Immature natural killer cell (primary cell): ENCODE results near the gene KLC1. TPM values are rescaled to one million over a fixed set of nuclear protein-coding genes. Genes with fewer than 3 reads are reported as not detected.

Experiments
- DNase-seq, 3 donors: peaks; one replicate each; pipeline ENCODE4 v3.0.0; 2022; ENCODE audit warnings: mixed read lengths in 1 of 3
- H3K27ac Mint-ChIP-seq, 6 donors: one replicate each; pipeline ENCODE4 v1.8.0; 2020; ENCODE audit warnings: mixed read lengths in 6 of 6, mild to moderate bottlenecking in 5 of 6, inconsistent platforms in 4 of 6, moderate library complexity in 3 of 6
- H3K27me3 Mint-ChIP-seq, 3 donors: one replicate each; pipeline ENCODE4 v1.8.0; 2020 to 2021; ENCODE audit warnings: low read depth in 3 of 3, mild to moderate bottlenecking in 3 of 3, mixed read lengths in 3 of 3, moderate library complexity in 3 of 3, inconsistent platforms in 1 of 3
- H3K36me3 Mint-ChIP-seq, 3 donors: one replicate each; pipeline ENCODE4 v1.8.0; 2020; ENCODE audit warnings: mixed read lengths in 3 of 3, inconsistent platforms in 2 of 3, mild to moderate bottlenecking in 2 of 3
- H3K4me1 Mint-ChIP-seq, 2 donors: one replicate each; pipeline ENCODE4 v1.8.0; 2020; ENCODE audit warnings: inconsistent platforms in 2 of 2, mild to moderate bottlenecking in 2 of 2, mixed read lengths in 2 of 2, moderate library complexity in 1 of 2
- H3K4me3 Mint-ChIP-seq, 5 donors: one replicate each; pipeline ENCODE4 v1.8.0; 2020; ENCODE audit warnings: mild to moderate bottlenecking in 5 of 5, mixed read lengths in 5 of 5, inconsistent platforms in 3 of 5, moderate library complexity in 3 of 5
- H3K9me3 Mint-ChIP-seq, 6 donors: one replicate each; pipeline ENCODE4 v1.8.0; 2020; ENCODE audit warnings: mild to moderate bottlenecking in 6 of 6, mixed read lengths in 6 of 6, inconsistent platforms in 4 of 6, moderate library complexity in 3 of 6
- polyA plus RNA-seq, 3 donors: library from polyadenylated mRNA; unstranded; fragments of 300-500 nt; fragmentation: Illumina TruSeq; gene quantifications; one replicate each; pipeline ENCODE4 v1.2.3, GENCODE V29; 2021

The KLC1 gene
- polyA plus RNA-seq, 3 donors from 2014 or later: 38.3 to 83.5 (median 48.2) TPM

DNA sequence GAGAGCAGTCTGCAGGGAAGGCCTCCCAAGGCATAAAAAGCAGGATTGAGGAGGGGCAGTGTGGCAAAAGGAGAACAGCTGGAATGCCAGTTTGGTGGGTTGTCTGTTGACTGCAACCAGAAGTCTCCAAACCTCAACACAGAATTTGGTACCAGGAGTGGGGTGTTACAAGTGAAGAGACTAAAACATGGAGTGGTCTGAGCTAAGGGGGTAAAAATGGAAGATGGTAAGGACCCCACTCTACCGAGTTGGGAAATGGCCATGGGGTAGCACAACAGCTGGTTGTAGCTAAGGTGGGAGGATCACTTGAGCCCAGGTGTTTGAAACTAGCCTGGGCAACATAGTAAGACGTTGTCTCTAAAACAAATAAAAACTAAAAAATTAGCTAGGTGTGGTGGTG, 17.8 kb upstream of the KLC1 start:
- Mint-ChIP-seq H3K9me3 (peaks cover 3 to 14% (median 10%) of the 10 kb centered on the region in 6 donors), H3K4me3 (no peak overlapping the region), H3K36me3 (peaks cover 4 to 7% (median 6%) of the 10 kb centered on the region in 3 donors), H3K4me1 (peaks cover 22 to 23% of the 10 kb centered on the region in 2 donors), H3K27ac (no peak overlapping the region), H3K27me3 (peaks cover 11 to 21% (median 19%) of the 10 kb centered on the region in 3 donors)
- DNase-seq: no peak

DNA sequence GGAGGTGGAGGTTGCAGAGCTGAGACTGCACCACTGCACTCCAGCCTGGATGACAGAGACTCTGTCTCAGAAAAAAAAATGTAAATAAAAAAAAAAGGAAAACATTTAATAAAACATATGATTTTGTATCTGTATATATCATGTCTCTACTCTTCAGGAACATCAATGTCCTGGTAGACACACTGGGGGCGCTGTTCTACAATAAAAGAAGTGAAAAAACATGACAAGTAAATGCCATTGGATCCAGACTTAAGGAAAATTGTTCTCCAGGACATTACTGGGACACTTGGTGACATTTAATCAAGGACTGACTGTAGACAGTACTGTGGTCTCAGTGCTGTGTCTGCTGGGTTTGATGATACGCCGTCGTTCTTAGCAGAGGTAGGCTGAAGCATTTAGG, 15.5 kb upstream of the KLC1 start:
- Mint-ChIP-seq H3K36me3 (peaks cover 4 to 7% (median 6%) of the 10 kb centered on the region in 3 donors), H3K9me3 (peaks cover 3 to 14% (median 10%) of the 10 kb centered on the region in 6 donors), H3K4me3 (no peak overlapping the region), H3K4me1 (peaks cover 0 to 2% of the 10 kb centered on the region in 2 donors), H3K27me3 (peaks cover 6 to 8% (median 7%) of the 10 kb centered on the region in 3 donors), H3K27ac (no peak overlapping the region)
- DNase-seq: no peak

DNA sequence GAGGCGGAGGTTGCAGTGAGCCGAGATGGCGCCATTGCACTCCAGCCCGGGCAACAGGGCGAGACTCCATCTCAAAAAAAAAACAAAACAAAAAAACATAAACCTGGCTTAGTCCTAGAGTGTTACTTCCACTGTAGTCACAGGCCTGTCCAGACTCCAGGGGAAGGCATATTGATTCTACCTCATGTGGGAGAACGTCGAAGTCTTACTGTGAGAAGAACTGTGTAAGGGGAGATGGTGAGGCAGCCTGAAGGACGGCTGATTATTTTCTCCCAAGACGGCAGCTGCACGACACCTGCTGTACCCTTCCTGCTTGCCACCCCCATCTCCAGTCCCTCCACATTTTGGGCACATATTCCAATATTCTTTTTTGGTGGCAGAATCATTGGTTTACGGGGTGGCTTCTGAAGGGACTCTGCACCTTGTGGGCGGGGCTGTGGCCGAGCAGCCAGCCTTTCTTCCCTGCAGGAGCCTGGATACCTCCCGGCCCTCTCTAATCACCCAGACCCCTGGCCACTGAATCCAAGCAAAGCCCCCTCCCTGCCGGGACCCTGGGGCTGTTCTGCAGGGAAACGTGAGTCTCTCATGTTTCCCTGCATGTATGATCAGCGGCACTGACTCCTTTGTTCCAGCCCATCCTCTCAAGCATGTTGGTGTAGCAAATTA, 12.2 kb upstream of the KLC1 start:
- no peak for DNase-seq
- H3K36me3 Mint-ChIP-seq: no peaks in the 10 kb centered on the region
- peaks cover 0 to under 1% (median 0%) of the 10 kb centered on the region in 6 donors for H3K9me3 Mint-ChIP-seq
- H3K27ac Mint-ChIP-seq: no peak overlapping the region
- H3K27me3 Mint-ChIP-seq: peaks cover 0 to 4% (median 4%) of the 10 kb centered on the region in 3 donors
- no peak overlapping the region for H3K4me3 Mint-ChIP-seq
- no peaks in the 10 kb centered on the region for H3K4me1 Mint-ChIP-seq

DNA sequence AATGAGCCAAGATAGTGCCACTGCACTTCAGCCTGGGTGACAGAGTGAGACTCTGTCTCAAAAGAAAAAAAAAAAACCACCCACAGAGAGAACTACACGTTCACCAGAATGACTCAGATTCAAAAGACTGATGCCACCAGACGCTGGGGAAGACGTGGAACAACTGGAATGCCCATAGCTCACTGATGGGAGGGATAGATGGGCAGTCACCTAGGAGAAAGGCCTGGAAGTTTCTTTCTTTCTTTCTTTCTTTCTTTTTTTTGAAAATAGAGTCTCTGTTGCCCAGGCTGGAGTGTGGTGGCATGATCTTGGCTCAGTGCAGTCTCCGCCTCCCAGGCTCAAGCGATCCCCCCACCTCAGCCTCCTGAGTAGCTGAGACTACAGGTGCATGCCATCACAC, 10.0 kb upstream of the KLC1 start:
- no peak for DNase-seq
- Mint-ChIP-seq H3K4me1 (no peaks in the 10 kb centered on the region), H3K27ac (no peak overlapping the region), H3K27me3 (peaks cover 0 to 4% (median 4%) of the 10 kb centered on the region in 3 donors), H3K9me3 (no peaks in the 10 kb centered on the region), H3K4me3 (no peak overlapping the region), H3K36me3 (no peaks in the 10 kb centered on the region)

DNA sequence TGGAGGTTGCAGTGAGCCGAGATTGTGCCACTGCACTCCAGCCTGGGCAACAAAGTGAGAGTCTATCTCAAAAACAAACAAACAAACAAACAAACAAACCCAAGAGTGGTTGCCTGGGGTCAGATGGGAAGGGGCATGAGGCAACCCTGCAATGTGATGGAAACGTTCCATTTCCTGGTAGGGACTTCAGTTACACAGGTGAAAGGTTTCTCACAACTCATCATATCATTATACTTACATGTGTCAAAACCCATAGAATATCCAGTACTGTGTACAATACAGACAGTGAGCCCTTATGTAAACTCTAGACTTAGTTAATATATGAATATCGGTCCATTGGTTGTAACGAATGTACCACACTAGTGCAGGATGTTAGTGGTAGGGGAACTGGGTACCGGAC, 7.2 kb upstream of the KLC1 start:
- H3K9me3 Mint-ChIP-seq: no peaks in the 10 kb centered on the region
- peaks cover 0 to 4% (median 1%) of the 10 kb centered on the region in 3 donors for H3K27me3 Mint-ChIP-seq
- no peak for DNase-seq
- H3K4me3 Mint-ChIP-seq: no peak overlapping the region
- H3K4me1 Mint-ChIP-seq: peaks cover 11 to 18% of the 10 kb centered on the region in 2 donors
- H3K27ac Mint-ChIP-seq: no peak overlapping the region
- H3K36me3 Mint-ChIP-seq: no peaks in the 10 kb centered on the region

DNA sequence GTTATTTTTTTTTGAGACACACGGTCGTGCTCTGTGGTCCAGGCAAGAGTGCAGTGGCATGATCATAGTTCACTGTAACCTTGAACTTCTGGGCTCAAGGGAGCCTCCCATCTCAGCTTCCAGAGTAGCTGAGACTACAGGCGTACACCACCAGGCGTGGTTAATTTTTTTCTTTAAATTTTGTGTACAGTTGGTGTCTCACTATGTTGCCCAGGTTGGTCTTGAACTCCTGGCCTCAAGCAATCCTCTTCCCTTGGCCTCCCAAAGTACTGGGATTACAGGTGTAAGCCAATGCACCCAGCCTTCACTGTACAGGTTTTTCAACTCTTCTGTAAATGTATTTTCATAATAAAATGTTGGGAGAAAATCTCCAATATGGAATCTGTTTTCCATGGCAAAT, 5.7 kb upstream of the KLC1 start:
- no peak for DNase-seq
- Mint-ChIP-seq H3K4me1 (peaks cover 17 to 21% of the 10 kb centered on the region in 2 donors), H3K36me3 (no peaks in the 10 kb centered on the region), H3K9me3 (no peaks in the 10 kb centered on the region), H3K27ac (no peak overlapping the region), H3K4me3 (no peak overlapping the region), H3K27me3 (peaks cover 0 to 5% (median 2%) of the 10 kb centered on the region in 3 donors)

DNA sequence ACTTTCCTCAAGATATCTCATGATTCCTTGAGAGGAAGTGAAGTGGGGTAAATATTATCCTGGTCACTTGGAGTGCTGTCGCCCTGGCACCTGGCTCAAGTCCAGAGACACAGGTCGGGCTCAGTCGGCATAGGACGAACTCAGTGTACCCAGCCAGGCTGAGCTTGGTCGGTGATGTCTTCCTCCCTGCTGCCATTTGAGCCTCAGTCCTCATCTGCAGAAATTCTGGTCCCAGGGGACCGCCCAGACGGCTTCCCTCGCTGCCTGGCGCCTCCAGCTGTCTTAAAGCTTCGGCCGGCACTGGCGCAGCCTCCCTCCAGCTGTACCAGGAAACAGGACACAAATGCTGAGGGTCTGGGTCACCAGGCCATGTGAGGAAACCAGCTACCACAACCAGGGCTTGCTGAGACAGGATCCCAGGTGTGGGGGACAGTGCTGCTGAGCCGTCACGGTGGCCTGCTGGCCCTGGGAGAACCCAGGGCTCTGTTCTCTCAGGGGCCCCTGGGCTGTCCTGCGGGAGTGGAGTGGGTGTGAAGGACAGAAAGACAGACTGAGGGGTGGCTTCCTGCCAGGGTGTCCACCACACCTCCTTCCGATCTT, 5.0 kb upstream of the KLC1 start:
- H3K27ac Mint-ChIP-seq: no peak overlapping the region
- H3K4me3 Mint-ChIP-seq: peak overlapping the region in 2 of 5 donors; percentile 25 to 38
- H3K36me3 Mint-ChIP-seq: no peaks in the 10 kb centered on the region
- H3K9me3 Mint-ChIP-seq: no peaks in the 10 kb centered on the region
- H3K4me1 Mint-ChIP-seq: peaks cover 17 to 21% of the 10 kb centered on the region in 2 donors
- peaks cover 0 to 6% (median under 1%) of the 10 kb centered on the region in 3 donors for H3K27me3 Mint-ChIP-seq
- peak in 1 of 3 donors; percentile 9 for DNase-seq

DNA sequence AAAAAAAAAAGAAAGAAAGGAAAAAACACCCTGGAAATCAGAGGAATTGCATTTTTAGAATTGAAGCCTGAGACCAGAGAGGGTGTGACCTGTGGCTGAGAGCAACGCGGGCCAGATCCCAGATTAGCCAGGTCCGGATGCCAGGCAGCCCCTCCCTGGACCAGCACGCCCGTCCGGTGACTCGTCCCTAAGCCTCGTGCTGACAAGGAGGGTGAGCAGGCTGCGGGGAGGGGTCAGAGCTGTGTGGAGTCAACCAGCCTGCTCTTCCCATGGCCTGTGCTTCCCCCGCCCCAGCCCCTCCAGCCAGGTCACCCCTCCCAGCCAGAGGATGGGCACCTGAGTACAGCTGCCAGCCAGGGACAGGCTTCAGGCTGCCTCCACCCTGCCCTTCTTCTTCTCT, 4.2 kb upstream of the KLC1 start:
- peaks cover 17 to 21% of the 10 kb centered on the region in 2 donors for H3K4me1 Mint-ChIP-seq
- peak overlapping the region in 2 of 5 donors; percentile 70 to 79 for H3K4me3 Mint-ChIP-seq
- peaks cover 0 to 7% (median 0%) of the 10 kb centered on the region in 3 donors for H3K27me3 Mint-ChIP-seq
- H3K9me3 Mint-ChIP-seq: no peaks in the 10 kb centered on the region
- H3K27ac Mint-ChIP-seq: peak overlapping the region in 3 of 6 donors; percentile 65 to 93 (median 84)
- no peak for DNase-seq
- H3K36me3 Mint-ChIP-seq: no peaks in the 10 kb centered on the region

DNA sequence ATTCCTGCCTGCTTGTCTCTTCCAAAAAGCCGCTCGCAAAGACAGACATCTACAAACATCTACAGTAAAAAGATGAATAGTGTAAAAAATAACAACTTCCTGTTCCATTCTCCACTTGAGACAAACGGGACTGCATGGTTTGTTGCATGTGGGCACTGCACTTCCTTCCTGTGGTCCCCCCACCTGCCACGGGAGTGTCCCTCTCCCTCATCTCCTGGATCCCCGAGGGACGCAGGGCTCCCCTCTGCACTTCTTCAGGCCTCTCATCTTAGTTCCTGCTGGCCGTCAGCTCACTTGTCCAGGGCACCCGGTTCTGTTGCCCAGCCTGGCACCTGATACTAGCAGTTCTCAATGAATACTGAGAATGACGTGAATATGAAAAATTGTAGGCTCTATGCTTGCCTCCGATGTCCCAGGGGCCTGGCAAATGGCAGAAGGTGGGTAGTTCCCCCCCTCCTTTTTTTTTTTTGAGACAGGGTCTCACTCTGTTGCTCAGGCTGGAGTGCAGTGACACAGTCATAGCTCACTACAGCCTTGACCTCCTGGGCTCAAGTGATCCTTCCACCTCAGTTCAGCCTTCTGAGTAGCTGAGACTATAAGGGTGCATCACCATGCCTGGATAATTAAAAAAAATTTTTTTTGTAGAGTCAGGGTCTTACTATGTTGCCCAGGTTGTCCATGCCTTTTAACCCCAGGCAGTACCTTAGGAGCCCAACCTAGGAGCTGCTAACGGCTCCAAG, 3.5 kb upstream of the KLC1 start:
- DNase-seq: peak in 2 of 3 donors; percentile 22 to 24
- Mint-ChIP-seq H3K9me3 (no peaks in the 10 kb centered on the region), H3K4me1 (peaks cover 24 to 26% of the 10 kb centered on the region in 2 donors), H3K27me3 (peaks cover 0 to 7% (median 1%) of the 10 kb centered on the region in 3 donors), H3K36me3 (no peaks in the 10 kb centered on the region), H3K27ac (peak overlapping the region; percentile 60 to 93 (median 74)), H3K4me3 (peak overlapping the region; percentile 61 to 79 (median 70))

DNA sequence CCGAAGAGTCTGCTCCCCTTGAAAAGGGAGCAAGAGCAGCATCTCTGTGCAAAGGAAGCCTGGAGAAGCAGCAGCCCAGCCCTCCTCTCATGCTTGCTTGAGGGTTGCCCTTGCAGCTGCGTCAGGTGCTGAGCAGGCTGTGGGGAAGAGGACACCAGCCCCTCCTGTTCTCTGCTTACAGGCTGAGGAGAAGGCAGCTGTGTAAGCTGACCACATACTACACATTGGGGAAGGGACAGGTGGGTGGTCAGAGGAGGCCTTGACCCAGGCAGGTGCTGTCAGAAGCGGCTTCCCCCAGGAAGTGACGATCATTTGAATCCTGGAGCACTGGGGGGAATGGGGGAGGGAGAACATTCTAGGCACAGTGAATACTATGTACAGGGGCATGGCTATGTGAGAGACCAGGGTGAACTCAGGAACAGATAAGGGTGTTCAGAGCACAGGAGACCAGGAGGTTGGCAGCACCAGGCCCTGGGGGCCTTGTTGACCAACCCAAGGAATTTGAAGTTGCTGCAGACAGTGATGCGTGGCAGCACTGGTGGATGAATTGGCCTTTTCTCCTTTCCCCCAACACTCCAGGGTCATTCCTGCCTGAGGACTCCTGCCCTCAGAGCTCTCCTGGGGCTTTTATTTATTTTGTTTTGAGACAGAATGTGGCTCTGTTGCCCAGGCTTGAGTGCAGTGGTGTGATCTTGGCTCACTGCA, 2.7 kb upstream of the KLC1 start:
- Mint-ChIP-seq H3K27me3 (peaks cover 0 to 7% (median 1%) of the 10 kb centered on the region in 3 donors), H3K4me1 (peaks cover 27 to 29% of the 10 kb centered on the region in 2 donors), H3K9me3 (no peaks in the 10 kb centered on the region), H3K4me3 (peak overlapping the region in 2 of 5 donors; percentile 29 to 51), H3K36me3 (no peaks in the 10 kb centered on the region), H3K27ac (peak overlapping the region in 3 of 6 donors; percentile 4 to 20 (median 15))
- no peak for DNase-seq

DNA sequence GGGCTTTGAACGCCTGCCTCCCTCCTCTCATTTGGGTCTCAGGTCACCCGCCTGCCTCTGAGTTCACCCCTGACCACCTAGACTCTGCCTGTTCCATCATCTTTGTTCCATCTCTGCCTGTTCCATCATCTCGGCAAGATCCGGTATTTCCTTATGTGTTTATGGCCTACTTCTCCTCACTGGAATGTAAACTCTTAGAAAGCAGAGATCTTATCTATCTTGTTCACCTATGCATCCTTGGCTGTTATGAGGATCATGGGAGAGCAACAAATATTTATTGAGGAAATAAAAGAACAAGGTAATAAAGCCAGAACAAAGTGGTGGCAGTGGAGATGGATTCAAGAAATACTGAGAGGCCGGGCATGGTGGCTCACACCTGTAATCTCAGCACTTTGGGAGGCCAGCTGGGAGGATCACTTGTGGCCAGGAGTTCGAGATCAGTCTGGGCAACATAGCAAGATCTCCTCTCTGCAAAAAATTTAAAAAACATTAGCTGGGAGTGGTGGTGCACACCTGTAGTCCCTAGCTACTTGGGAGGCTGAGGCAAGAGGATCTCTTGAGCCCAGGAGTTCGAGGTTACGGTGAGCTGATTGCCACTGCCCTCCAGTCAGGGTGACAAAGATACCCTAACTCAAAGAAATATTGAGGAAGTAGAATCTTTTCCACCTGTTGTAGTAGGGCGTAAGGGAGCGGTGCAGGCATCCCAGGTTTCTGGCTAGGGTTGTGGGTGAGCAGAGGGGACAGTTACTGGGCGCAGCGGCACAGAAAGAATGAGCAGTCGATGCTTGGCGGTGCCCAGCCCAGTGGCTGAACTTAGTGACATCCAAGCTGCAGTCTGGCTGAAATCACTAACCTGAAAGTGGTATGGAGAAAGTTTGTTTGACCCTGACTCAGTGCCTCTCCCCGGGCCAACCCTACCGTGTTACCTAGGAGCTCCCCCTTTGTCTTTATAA, 1.7 kb upstream of the KLC1 start:
- H3K36me3 Mint-ChIP-seq: no peaks in the 10 kb centered on the region
- peak overlapping the region; percentile 55 to 90 (median 75) for H3K4me3 Mint-ChIP-seq
- no peaks in the 10 kb centered on the region for H3K9me3 Mint-ChIP-seq
- H3K27ac Mint-ChIP-seq: peak overlapping the region; percentile 36 to 87 (median 74)
- H3K4me1 Mint-ChIP-seq: peaks cover 31 to 34% of the 10 kb centered on the region in 2 donors
- DNase-seq: no peak
- peaks cover 0 to 7% (median 1%) of the 10 kb centered on the region in 3 donors for H3K27me3 Mint-ChIP-seq

DNA sequence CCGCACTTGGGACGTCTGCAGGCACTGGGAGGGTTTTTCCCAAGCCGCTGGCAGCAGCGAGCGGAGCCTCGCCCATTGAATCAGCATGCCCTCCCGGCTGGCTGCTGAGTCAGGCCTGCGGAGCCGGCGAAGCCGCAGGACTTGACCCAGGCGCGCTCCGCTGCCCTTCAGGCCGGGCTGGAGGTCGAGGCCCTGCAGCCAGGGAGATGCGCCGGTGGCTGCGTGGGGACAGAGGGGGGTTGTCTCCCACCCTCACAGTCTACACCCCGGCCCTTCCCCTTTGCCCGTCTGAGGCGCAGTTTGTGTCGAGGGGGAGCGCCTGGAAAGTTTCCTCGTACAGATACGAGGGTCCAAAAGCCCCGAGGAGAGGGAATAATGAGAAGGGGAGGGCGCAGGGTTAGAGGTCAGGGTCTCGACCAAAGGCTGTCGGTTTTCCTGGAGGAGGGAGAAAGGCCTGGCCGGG, 759 bp upstream of the KLC1 start:
- DNase-seq: peak in 1 of 3 donors; percentile 10
- Mint-ChIP-seq H3K9me3 (no peaks in the 10 kb centered on the region), H3K36me3 (no peaks in the 10 kb centered on the region), H3K27me3 (peaks cover 0 to 7% (median 1%) of the 10 kb centered on the region in 3 donors), H3K27ac (peak overlapping the region; percentile 62 to 86 (median 84)), H3K4me3 (peak overlapping the region; percentile 74 to 90 (median 80)), H3K4me1 (peaks cover 36 to 43% of the 10 kb centered on the region in 2 donors)
